ENCODE results near the gene KLF13. TPM values are rescaled to one million over a fixed set of nuclear protein-coding genes. Genes with fewer than 3 reads are reported as not detected.

Gene KLF13
- total and polyA plus RNA-seq, 2 donors (not counting 1 experiment from before 2014, with no cell fraction given) = 65.5 to 140 TPM

DNA sequence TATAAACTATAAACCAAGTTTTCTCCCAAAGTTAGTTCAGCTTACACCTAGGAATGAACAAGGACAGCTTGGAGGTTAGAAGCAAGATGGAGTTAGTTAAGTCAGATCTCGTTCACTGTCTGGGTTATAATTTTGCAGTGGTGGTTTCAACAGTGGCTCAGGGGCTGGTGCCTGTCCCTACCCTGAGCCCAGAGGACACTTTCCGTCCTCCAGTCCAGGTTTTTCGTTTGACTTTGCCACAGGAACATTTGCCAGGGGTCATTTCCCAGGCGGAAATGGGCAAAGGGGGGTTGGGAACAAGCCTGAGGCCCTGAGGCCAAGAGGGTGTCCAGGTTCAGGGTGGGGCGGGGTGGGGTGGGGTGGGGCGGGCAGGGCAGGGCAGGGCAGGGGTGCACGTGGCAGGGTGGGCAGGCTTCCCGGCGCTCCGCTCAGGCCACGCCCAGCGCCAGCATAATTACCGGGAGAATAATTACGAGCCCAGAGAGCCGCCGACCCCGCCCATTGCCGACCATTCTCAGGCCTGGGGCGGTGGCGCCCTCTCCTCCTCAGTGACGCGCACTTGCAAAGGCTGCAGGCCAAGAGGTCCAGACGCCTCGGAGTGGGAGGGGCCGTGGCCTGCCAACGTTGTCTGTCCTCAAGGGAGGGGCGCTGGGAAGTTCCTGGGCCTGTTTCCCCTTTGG is 70.4 kb downstream of the KLF13 start:
- Mint-ChIP-seq H3K9me3 (ENCODE audit: insufficient read depth) (no peaks in the 10 kb centered on the region), H3K4me1 (peaks cover 11% of the 10 kb centered on the region), H3K27ac (no peak overlapping the region), H3K27me3 (no peaks in the 10 kb centered on the region), H3K4me3 (peak overlapping the region; percentile 32)
- Histone ChIP-seq H3K9ac (ENCODE audit: low read length) (no peak overlapping the region), H4K20me1 (ENCODE audit: control insufficient read depth, insufficient read depth, low read length, poor library complexity, severe bottlenecking) (no peaks in the 10 kb centered on the region), H2AFZ (ENCODE audit: insufficient read depth, low read depth, low read length, poor library complexity, severe bottlenecking) (no peak overlapping the region), H3K4me1 (ENCODE audit: control insufficient read depth in 2 of 2, insufficient read depth in 2 of 2, low read length in 2 of 2) (peaks cover 7 to 17% of the 10 kb centered on the region in 2 donors), H3K36me3 (replicated peaks in 1 of 2; ENCODE audit: control extremely low read depth in 1 of 2, control insufficient read depth in 1 of 2, extremely low read depth in 1 of 2, insufficient read depth in 2 of 2, low read length in 1 of 2) (no peaks in the 10 kb centered on the region), H3K27ac (ENCODE audit: low read length in 2 of 2) (no peak overlapping the region), H3K4me3 (ENCODE audit: control extremely low read depth in 1 of 5, extremely low read depth in 1 of 5, insufficient read depth in 1 of 5, low read depth in 2 of 5, low read length in 4 of 5) (no peak overlapping the region), H3K79me2 (ENCODE audit: control insufficient read depth, insufficient read depth, low read length) (no peaks in the 10 kb centered on the region), H3K4me2 (replicated peaks; ENCODE audit: low read depth, low read length, poor library complexity, severe bottlenecking) (peak overlapping the region; percentile 44), H3K27me3 (replicated peaks in 1 of 4; ENCODE audit: control extremely low read depth in 1 of 4, control insufficient read depth in 3 of 4, insufficient read depth in 4 of 4, low read length in 3 of 4) (no peaks in the 10 kb centered on the region), H3K9me3 (ENCODE audit: control extremely low read depth in 1 of 3, control insufficient read depth in 2 of 3, insufficient read depth in 1 of 3, low read length in 2 of 3) (no peaks in the 10 kb centered on the region)
- ChIA-PET POLR2A (interaction anchor here (0.6 kb wide), 1 partner anchor 91 kb away, joined by 5 read pairs; no protein-coding TSS in a partner anchor), CTCF (interaction anchor here (0.6 to 1.9 kb wide), 6 partner anchors 8 to 93 kb away, joined by 3 to 8 read pairs (median 4); no protein-coding TSS in a partner anchor)
- TF ChIP-seq EZH2 (IDR thresholded peaks at IDR 0.05; ENCODE audit: borderline replicate concordance, insufficient read depth, low read depth, low read length, poor library complexity, severe bottlenecking) = no peak
- TF ChIP-seq, protein P1, sequence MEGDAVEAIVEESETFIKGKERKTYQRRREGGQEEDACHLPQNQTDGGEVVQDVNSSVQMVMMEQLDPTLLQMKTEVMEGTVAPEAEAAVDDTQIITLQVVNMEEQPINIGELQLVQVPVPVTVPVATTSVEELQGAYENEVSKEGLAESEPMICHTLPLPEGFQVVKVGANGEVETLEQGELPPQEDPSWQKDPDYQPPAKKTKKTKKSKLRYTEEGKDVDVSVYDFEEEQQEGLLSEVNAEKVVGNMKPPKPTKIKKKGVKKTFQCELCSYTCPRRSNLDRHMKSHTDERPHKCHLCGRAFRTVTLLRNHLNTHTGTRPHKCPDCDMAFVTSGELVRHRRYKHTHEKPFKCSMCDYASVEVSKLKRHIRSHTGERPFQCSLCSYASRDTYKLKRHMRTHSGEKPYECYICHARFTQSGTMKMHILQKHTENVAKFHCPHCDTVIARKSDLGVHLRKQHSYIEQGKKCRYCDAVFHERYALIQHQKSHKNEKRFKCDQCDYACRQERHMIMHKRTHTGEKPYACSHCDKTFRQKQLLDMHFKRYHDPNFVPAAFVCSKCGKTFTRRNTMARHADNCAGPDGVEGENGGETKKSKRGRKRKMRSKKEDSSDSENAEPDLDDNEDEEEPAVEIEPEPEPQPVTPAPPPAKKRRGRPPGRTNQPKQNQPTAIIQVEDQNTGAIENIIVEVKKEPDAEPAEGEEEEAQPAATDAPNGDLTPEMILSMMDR (IDR thresholded peaks at IDR 0.05) = no peak
- WGBS (ENCODE audit: insufficient coverage) = 23% methylated on average over 24 of the region's 27 CpGs
- intact Hi-C loops (cut with micrococcal nuclease) = no loop called here
- peak; percentile 27 for DNase-seq
- ATAC-seq (ENCODE audit: low read depth) = no peak

Data from B cell (primary cell).